Skin of body (tissue), 2 donors: ENCODE results near the gene PKP1. TPM values are rescaled to one million over a fixed set of nuclear protein-coding genes. Genes with fewer than 3 reads are reported as not detected.
A peak's percentile ranks its signal among the peaks of the same experiment; 100 is the strongest.

ENCODE experiments used
- DNase-seq: peaks from one replicate; lab custom pipeline; 2025; lab: John Stamatoyannopoulos, UW
- total RNA-seq: library from RNA; depleted of rRNA; stranded (reverse); fragments of >200 nt; gene quantifications from one replicate; pipeline ENCODE4 v1.2.3, GENCODE V29; 2014

The PKP1 gene
- total RNA-seq, 1 donor from 2014 or later, result 151 TPM

- DNase-seq, result no peak
Measured at GRCh38 chr1:201366696-201367095, 83.4 kb downstream of the PKP1 start.

- no peak for DNase-seq
Measured at GRCh38 chr1:201369209-201369608, 85.9 kb downstream of the PKP1 start.

- no peak for DNase-seq
Measured at GRCh38 chr1:201370500-201370899, 87.2 kb downstream of the PKP1 start.

- DNase-seq, result no peak
Measured at GRCh38 chr1:201371276-201371675, 88.0 kb downstream of the PKP1 start.

- no peak for DNase-seq
Measured at GRCh38 chr1:201371792-201372191, 88.5 kb downstream of the PKP1 start.

- no peak for DNase-seq
Measured at GRCh38 chr1:201374364-201374763, 91.1 kb downstream of the PKP1 start.

GRCh38 chr1:201375169-201375568 lies 91.9 kb downstream of the PKP1 start:
- DNase-seq, result no peak

- no peak for DNase-seq
Measured at GRCh38 chr1:201376107-201376463, 92.8 kb downstream of the PKP1 start.

DNA sequence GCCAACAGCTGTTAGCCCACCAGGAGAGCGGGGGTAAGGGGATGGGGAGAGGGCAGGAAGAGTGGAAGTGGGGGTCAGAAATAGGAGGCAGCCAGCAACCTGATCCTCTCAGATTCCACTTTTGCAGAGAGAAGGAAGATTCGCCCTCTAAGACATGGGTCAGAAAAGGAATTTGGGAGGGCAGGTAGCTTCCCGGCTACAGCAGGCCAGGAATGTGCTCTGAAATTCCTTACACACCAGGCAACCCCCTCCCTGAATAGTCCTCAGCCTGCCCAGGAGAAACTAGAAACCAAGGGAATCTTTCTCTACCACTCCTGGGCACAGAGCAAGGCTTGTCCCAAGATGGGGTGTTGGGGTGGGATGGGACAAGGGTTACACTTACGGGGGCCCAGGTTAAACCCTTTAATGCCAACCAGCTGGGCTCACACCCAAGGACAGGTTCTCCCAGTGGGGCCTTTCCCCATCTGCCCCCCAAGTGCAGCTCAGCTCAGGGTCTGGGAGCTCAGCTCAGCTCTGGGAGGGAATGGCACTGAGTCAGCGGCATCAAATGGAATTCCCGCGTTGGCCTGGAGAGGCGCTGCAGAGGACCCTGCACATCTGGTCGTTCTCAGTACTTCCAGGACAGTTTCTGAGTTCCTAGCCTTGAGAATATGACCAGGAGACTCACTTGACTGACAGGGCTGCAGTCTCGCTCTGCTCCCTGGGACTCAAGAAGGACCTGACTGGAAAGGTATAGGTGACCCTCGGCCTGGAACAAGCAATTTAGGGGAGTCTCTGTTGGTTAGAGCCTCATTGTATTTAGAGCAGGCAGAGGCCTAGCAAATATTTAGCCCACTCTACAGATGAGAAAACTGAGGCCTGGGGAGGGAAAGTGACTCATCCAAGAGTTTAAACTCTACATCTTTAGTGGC lies 93.4 kb downstream of the PKP1 start:
- no peak for DNase-seq

DNA sequence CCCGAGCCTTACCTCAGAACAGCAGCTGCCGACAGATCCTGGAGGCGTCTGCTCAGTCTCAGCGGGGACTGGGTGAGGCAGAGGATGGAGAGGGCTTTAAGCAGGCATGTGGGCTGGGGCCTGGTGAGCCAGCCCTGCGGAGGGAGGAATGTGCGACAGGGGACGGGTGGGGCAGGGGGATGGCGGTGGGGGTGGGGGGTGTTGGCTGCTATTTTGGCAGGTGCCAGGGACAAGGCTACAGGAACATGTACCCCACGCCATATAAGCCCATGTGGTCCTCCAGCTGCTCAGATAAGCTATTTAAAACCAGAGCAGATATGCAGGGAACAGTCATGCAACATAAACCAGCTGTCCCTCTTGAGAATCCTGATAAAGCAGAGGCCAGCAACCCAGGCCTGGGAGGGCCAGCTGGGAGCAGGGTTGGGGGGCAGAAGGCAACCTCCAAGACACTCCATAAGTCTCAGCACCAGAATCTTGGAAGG lies 94.3 kb downstream of the PKP1 start, which contains the start of gene TNNT2:
TSS of gene TNNT2 (minus strand) at position 70 of the 482 bp plus-strand sequence. CDS start 4,426 bp downstream, outside the sequence.
- DNase-seq, result no peak

- no peak for DNase-seq
Measured at GRCh38 chr1:201378804-201379203, 95.5 kb downstream of the PKP1 start.

GRCh38 chr1:201379733-201380242 lies 96.5 kb downstream of the PKP1 start:
- no peak for DNase-seq

GRCh38 chr1:201381130-201381529 lies 97.8 kb downstream of the PKP1 start:
- peak; percentile 3 for DNase-seq

Other genes with a start within 250 kb of the PKP1 start
- 5.3 TPM for gene CACNA1S, start 171.1 kb upstream of the PKP1 start, total RNA-seq
- gene ASCL5, start 156.3 kb upstream of the PKP1 start, total RNA-seq, result not detected
- 57.1 TPM for gene TMEM9, start 129.0 kb upstream of the PKP1 start, total RNA-seq
- gene IGFN1, start 92.7 kb upstream of the PKP1 start, total RNA-seq, result 3.6 TPM
- gene TNNT2, start 94.2 kb downstream of the PKP1 start, total RNA-seq, result 9.7 TPM
- 35.7 TPM for gene LAD1, start 115.8 kb downstream of the PKP1 start, total RNA-seq
- gene TNNI1, start 138.2 kb downstream of the PKP1 start, total RNA-seq, result 49.3 TPM
- gene PHLDA3, start 185.7 kb downstream of the PKP1 start, total RNA-seq, result 29.3 TPM
- 91.8 TPM for gene CSRP1, start 223.6 kb downstream of the PKP1 start, total RNA-seq